Inferior parietal cortex (tissue), 1 donor: Measurements from ENCODE around the gene PDE7B.

Experiments used
- DNase-seq: peaks from one replicate; pipeline ENCODE4 v3.0.0-alpha.2; 2016; ENCODE audit errors: extremely low spot score

PDE7B gene

GRCh38 chr6:135884136-135884535 is 32.6 kb downstream of the PDE7B start:
- no peak for DNase-seq

GRCh38 chr6:135887069-135887468 is 35.6 kb downstream of the PDE7B start:
- no peak for DNase-seq

- DNase-seq = no peak
These were observed 37.3 kb downstream of the PDE7B start for GRCh38 chr6:135888818-135889217.

- DNase-seq = no peak
These were observed 39.4 kb downstream of the PDE7B start for GRCh38 chr6:135890876-135891275.

- DNase-seq = no peak
These were observed 40.2 kb downstream of the PDE7B start for GRCh38 chr6:135891710-135892109.

- no peak for DNase-seq
These were observed 43.9 kb downstream of the PDE7B start for GRCh38 chr6:135895231-135895911.

- DNase-seq = no peak
These were observed 45.6 kb downstream of the PDE7B start for GRCh38 chr6:135897087-135897486.

GRCh38 chr6:135901774-135902524 is 50.4 kb downstream of the PDE7B start:
- peak; percentile 73 for DNase-seq

- DNase-seq = no peak
These were observed 51.3 kb downstream of the PDE7B start for GRCh38 chr6:135902756-135903331.

GRCh38 chr6:135904666-135905065 is 53.2 kb downstream of the PDE7B start:
- no peak for DNase-seq

- DNase-seq = no peak
These were observed 54.3 kb downstream of the PDE7B start for GRCh38 chr6:135905604-135906300.

- DNase-seq = no peak
These were observed 55.0 kb downstream of the PDE7B start for GRCh38 chr6:135906542-135906941.

- DNase-seq = no peak
These were observed 55.5 kb downstream of the PDE7B start for GRCh38 chr6:135906972-135907465.

- no peak for DNase-seq
These were observed 58.4 kb downstream of the PDE7B start for GRCh38 chr6:135909737-135910387.

- DNase-seq = no peak
These were observed 59.5 kb downstream of the PDE7B start for GRCh38 chr6:135910790-135911618.

GRCh38 chr6:135913785-135914184 is 62.3 kb downstream of the PDE7B start:
- DNase-seq = no peak

GRCh38 chr6:135919026-135919425 is 67.5 kb downstream of the PDE7B start:
- DNase-seq = no peak

GRCh38 chr6:135920689-135921088 is 69.2 kb downstream of the PDE7B start:
- DNase-seq = no peak

- DNase-seq = no peak
These were observed 69.7 kb downstream of the PDE7B start for GRCh38 chr6:135921188-135921587.

GRCh38 chr6:135922174-135922573 is 70.7 kb downstream of the PDE7B start:
- DNase-seq = no peak

- DNase-seq = no peak
These were observed 71.2 kb downstream of the PDE7B start for GRCh38 chr6:135922746-135923145.
